ENCODE measurements around the gene RAB3D.

DNA sequence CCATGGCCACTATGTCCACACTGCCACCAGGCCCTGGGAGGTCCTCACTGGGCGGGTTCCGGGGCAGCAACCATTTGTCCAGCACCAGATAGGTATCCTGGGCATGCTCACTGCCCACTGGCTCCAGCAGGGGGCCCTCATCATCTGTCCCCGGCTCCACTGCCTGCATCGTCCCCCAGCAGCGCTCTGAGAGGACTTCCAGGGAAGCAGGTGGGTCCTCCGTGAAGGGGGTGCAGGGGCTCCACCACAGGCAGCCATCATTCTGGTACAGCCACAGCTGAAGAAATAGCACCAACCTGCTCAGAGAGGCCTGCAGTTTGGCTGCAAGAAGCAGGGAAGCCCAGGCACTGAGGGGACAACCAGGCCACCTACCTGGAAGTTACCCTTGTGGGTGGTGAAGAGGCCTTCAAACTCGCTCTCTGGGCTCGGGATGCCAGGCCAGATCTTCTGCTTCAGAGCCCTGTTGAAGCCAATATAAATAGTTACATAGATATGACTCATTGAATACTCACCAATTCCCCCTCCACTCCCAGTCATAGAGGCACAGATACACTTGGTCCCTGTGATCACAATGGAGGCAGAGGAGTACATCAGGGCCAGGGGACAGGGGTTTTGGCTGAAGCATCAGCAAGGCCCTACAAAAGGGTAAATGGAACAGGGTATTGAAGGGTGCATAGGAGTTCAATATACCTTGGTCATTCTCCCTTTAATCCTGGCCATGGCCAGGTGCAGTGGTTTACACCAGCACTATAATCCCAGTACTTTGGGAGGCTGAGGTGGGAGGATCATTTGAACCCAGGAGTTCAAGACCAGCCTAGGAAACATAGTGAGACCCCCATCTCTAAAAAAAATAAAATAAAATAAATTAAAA is 39.1 kb upstream of the RAB3D start:
- TF ChIP-seq FOXM1 (IDR thresholded peaks at IDR 0.05; ENCODE audit: borderline replicate concordance) (no peak), ARNT (IDR thresholded peaks at IDR 0.05) (no peak), BHLHE40 (IDR thresholded peaks at IDR 0.05; ENCODE audit: borderline replicate concordance) (no peak), SUZ12 (IDR thresholded peaks at IDR 0.05) (no peak), NFRKB (IDR thresholded peaks at IDR 0.05) (no peak), FOXK2 (IDR thresholded peaks at IDR 0.05) (no peak), SP1 (IDR thresholded peaks at IDR 0.05) (no peak), FOXA1 (IDR thresholded peaks at IDR 0.05) (no peak), ZNF384 (IDR thresholded peaks at IDR 0.05) (no peak), ELF4 (IDR thresholded peaks at IDR 0.05) (no peak), TARDBP (IDR thresholded peaks at IDR 0.05) (no peak), HDGF (IDR thresholded peaks at IDR 0.05; ENCODE audit: borderline replicate concordance) (no peak)
- TF ChIP-seq, protein P1, sequence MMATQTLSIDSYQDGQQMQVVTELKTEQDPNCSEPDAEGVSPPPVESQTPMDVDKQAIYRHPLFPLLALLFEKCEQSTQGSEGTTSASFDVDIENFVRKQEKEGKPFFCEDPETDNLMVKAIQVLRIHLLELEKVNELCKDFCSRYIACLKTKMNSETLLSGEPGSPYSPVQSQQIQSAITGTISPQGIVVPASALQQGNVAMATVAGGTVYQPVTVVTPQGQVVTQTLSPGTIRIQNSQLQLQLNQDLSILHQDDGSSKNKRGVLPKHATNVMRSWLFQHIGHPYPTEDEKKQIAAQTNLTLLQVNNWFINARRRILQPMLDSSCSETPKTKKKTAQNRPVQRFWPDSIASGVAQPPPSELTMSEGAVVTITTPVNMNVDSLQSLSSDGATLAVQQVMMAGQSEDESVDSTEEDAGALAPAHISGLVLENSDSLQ (IDR thresholded peaks at IDR 0.05), result no peak

All from HEK293T (cell line).